CD4-positive, alpha-beta T cell treated with Interferon gamma for 1 hour (primary cell): ENCODE measurements around the gene EPHB1.

Experiments used
- DNase-seq: peaks from one replicate; pipeline ENCODE4 v3.0.0-alpha.2; 2020

The EPHB1 gene

GRCh38 chr3:134852893-134853351, 57.9 kb downstream of the EPHB1 start:
- peak; percentile 23 for DNase-seq

GRCh38 chr3:134854254-134854653, 59.2 kb downstream of the EPHB1 start:
- DNase-seq, result no peak

GRCh38 chr3:134857356-134857755, 62.3 kb downstream of the EPHB1 start:
- DNase-seq, result no peak

- no peak for DNase-seq
Observed at GRCh38 chr3:134857776-134858362, 62.8 kb downstream of the EPHB1 start.

GRCh38 chr3:134858441-134859035, 63.5 kb downstream of the EPHB1 start:
- no peak for DNase-seq

- DNase-seq, result no peak
Observed at GRCh38 chr3:134859341-134859740, 64.3 kb downstream of the EPHB1 start.

- DNase-seq, result no peak
Observed at GRCh38 chr3:134860141-134860540, 65.1 kb downstream of the EPHB1 start.

- DNase-seq, result no peak
Observed at GRCh38 chr3:134863915-134864314, 68.9 kb downstream of the EPHB1 start.

GRCh38 chr3:134864636-134865035, 69.6 kb downstream of the EPHB1 start:
- no peak for DNase-seq

- no peak for DNase-seq
Observed at GRCh38 chr3:134867277-134867676, 72.2 kb downstream of the EPHB1 start.

- DNase-seq, result no peak
Observed at GRCh38 chr3:134869153-134869726, 74.2 kb downstream of the EPHB1 start.

- no peak for DNase-seq
Observed at GRCh38 chr3:134871818-134872217, 76.8 kb downstream of the EPHB1 start.

GRCh38 chr3:134872440-134873388, 77.7 kb downstream of the EPHB1 start:
- DNase-seq, result no peak

- DNase-seq, result no peak
Observed at GRCh38 chr3:134873789-134874188, 78.7 kb downstream of the EPHB1 start.

GRCh38 chr3:134874737-134875413, 79.8 kb downstream of the EPHB1 start:
- no peak for DNase-seq

- no peak for DNase-seq
Observed at GRCh38 chr3:134876836-134877235, 81.8 kb downstream of the EPHB1 start.

GRCh38 chr3:134877788-134878187, 82.7 kb downstream of the EPHB1 start:
- no peak for DNase-seq

GRCh38 chr3:134879990-134880389, 84.9 kb downstream of the EPHB1 start:
- DNase-seq, result no peak

- DNase-seq, result no peak
Observed at GRCh38 chr3:134880431-134880830, 85.4 kb downstream of the EPHB1 start.

GRCh38 chr3:134881305-134881704, 86.2 kb downstream of the EPHB1 start:
- no peak for DNase-seq

- DNase-seq, result no peak
Observed at GRCh38 chr3:134883697-134884385, 88.8 kb downstream of the EPHB1 start.
